Common myeloid progenitor, CD34-positive (primary cell): ENCODE results near the gene SC5D. TPM values are rescaled to one million over a fixed set of nuclear protein-coding genes. Genes with fewer than 3 reads are reported as not detected.
A peak's percentile ranks its signal among the peaks of the same experiment; 100 is the strongest.

Experiments used
- CTCF ChIA-PET: fragments of 350-600 bp; sonication (Branson Sonifier 250); formaldehyde crosslinking; loops from one replicate; lab custom pipeline; 2021; ENCODE audit warnings: antibody characterized with exemption; lab: Charles Lee
- POLR2A ChIA-PET: fragments of 350-600 bp; sonication (Branson Sonifier 250); formaldehyde crosslinking; loops from one replicate; lab custom pipeline; 2021; ENCODE audit warnings: antibody characterized with exemption; lab: Charles Lee
- DNase-seq, 3 donors: peaks; one replicate each; pipeline versions ENCODE4 v3.0.0 to v3.0.0-alpha.2; 2013
- H3K27ac ChIP-seq, 2 experiments: 1 replicate in 1 of 2; 2 replicates in 1 of 2; pipeline ENCODE4 v1.7.0; 2013; ENCODE audit warnings: inconsistent platforms in 2 of 2, low read length in 2 of 2, mild to moderate bottlenecking in 2 of 2, low read depth in 1 of 2, moderate library complexity in 1 of 2; ENCODE audit not compliant: severe bottlenecking in 2 of 2, insufficient read depth in 1 of 2, poor library complexity in 1 of 2
- H3K27me3 ChIP-seq, 5 experiments: replicated peaks in 2 of 5; 1 replicate in 3 of 5; 2 replicates in 2 of 5; pipeline versions ENCODE4 v1.6.1 to v1.7.0; 2013; ENCODE audit warnings: low read length in 4 of 5, mild to moderate bottlenecking in 2 of 5, moderate library complexity in 2 of 5, inconsistent platforms in 1 of 5; ENCODE audit not compliant: insufficient read depth in 5 of 5, control insufficient read depth in 4 of 5
- H3K36me3 ChIP-seq, 4 experiments: 1 replicate in 2 of 4; 2 replicates in 2 of 4; pipeline versions ENCODE4 v1.6.1 to v1.7.0; 2013; ENCODE audit warnings: low read length in 3 of 4, control low read depth in 1 of 4, mild to moderate bottlenecking in 1 of 4; ENCODE audit not compliant: control insufficient read depth in 4 of 4, insufficient read depth in 4 of 4
- H3K4me1 ChIP-seq, 4 experiments: 1 replicate in 3 of 4; 2 replicates in 1 of 4; pipeline versions ENCODE4 v1.6.1 to v1.7.1; 2013; ENCODE audit warnings: low read length in 3 of 4, mild to moderate bottlenecking in 3 of 4, control low read depth in 1 of 4, inconsistent platforms in 1 of 4, moderate library complexity in 1 of 4; ENCODE audit not compliant: control insufficient read depth in 4 of 4, insufficient read depth in 4 of 4; ENCODE audit errors: control extremely low read depth in 1 of 4
- H3K4me3 ChIP-seq, 7 experiments: 1 replicate in 4 of 7; 2 replicates in 3 of 7; pipeline versions ENCODE4 v1.5.1 to v1.7.0; 2013; ENCODE audit warnings: mild to moderate bottlenecking in 7 of 7, low read length in 6 of 7, moderate library complexity in 6 of 7, inconsistent platforms in 2 of 7, low read depth in 2 of 7, control low read depth in 1 of 7; ENCODE audit not compliant: insufficient read depth in 4 of 7, control insufficient read depth in 1 of 7; ENCODE audit errors: extremely low read depth in 1 of 7
- H3K9me3 ChIP-seq, 5 experiments: 1 replicate in 4 of 5; 2 replicates in 1 of 5; pipeline versions ENCODE4 v1.6.1 to v1.7.1; 2013; ENCODE audit warnings: low read length in 4 of 5, mild to moderate bottlenecking in 2 of 5, inconsistent platforms in 1 of 5, low read depth in 1 of 5, moderate library complexity in 1 of 5; ENCODE audit not compliant: control insufficient read depth in 4 of 5, insufficient read depth in 2 of 5; ENCODE audit errors: control extremely low read depth in 1 of 5
- WGBS: methylation state at CpG from one replicate; pipeline ENCODE4 v1.1.5; 2013; ENCODE audit not compliant: insufficient coverage; 5-methylcytosine and 5-hydroxymethylcytosine counted together
- polyA plus RNA-seq: library from polyadenylated mRNA; unstranded; fragments of 120-200 nt; gene quantifications from one replicate; pipeline ENCODE4 v1.2.1, GENCODE V29; 2013

SC5D gene
- 35.8 TPM for polyA plus RNA-seq

DNA sequence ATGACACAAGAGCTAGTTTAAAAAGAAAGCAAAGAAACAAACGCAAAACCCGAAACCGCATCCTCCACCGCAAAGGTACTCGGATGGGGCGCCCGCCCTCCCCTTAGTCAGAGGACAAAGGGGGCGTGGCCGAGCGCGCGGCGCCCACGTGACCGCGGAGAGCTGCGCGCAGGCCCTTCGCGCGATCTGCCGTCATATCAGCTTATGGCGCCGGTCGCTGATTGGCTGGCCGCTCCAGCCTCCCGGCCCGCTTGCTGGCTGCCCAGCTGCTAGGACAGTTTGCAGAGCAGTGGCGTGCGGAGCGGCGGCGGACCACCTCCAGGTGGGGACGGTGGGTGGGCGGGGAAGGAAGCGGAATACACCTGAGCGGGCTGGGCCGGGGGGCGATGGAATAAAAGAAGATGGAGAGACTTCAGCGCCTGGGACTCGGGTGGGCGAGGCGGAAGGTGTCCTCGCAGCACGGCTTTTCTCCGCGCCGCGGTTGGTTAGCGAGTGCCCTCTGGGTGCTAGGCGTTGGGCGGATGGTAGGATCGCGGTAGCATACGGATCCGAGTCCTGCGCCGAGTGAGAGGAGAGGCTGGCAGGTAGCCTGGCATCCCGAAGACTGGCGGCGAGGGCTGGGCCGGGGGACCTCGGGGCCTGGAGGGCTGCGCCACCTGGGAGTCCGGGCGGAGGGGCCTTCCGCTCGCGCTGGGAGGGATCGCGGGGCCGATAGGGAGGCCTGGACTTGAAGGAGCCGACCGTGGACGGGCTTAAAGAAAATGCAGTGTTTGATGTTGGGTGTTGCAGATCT is at the start of gene SC5D:
Gene SC5D (plus strand): TSS at position 277 of the 793 bp plus-strand sequence. CDS start 10,605 bp downstream, outside the sequence.
- WGBS: 0% methylated on average over 59 of the region's 75 CpGs
- H3K27ac ChIP-seq: peak within 1 kb of the TSS; percentile 81 to 92
- H3K9me3 ChIP-seq: peaks cover 0 to 3% (median 0%) of the 10 kb centered on the region in 5 experiments
- H3K4me1 ChIP-seq: peaks cover 3 to 28% (median 21%) of the 10 kb centered on the region in 4 experiments
- ChIA-PET CTCF (interaction anchor here (0.7 to 2.3 kb wide), 6 partner anchors 15 to 299 kb away, joined by 3 to 7 read pairs (median 4); no protein-coding TSS in a partner anchor), POLR2A (interaction anchor here (0.6 to 1.2 kb wide), 4 partner anchors 10 to 98 kb away, joined by 3 to 5 read pairs (median 4); no protein-coding TSS in a partner anchor)
- DNase-seq: peak; percentile 91 to 96 (median 95)
- peaks cover 0 to 18% (median 5%) of the 10 kb centered on the region in 4 experiments for H3K36me3 ChIP-seq
- no peaks in the 10 kb centered on the region for H3K27me3 ChIP-seq
- H3K4me3 ChIP-seq: peak within 1 kb of the TSS; percentile 76 to 95 (median 88)

- Histone ChIP-seq H3K27me3 (no peaks in the 10 kb centered on the region), H3K4me1 (no peaks in the 10 kb centered on the region), H3K9me3 (no peaks in the 10 kb centered on the region), H3K4me3 (no peak overlapping the region), H3K27ac (no peak overlapping the region), H3K36me3 (no peaks in the 10 kb centered on the region)
- POLR2A ChIA-PET: no interaction called here
- CTCF ChIA-PET: interaction anchor here (0.6 to 1.0 kb wide), 2 partner anchors 63 to 1039 kb away, joined by 3 to 5 read pairs; no protein-coding TSS in a partner anchor
- 89% methylated on average over 10 of the region's 10 CpGs for WGBS
- DNase-seq: no peak
Measured at GRCh38 chr11:121244884-121245283, 47.7 kb upstream of the SC5D start.

DNA sequence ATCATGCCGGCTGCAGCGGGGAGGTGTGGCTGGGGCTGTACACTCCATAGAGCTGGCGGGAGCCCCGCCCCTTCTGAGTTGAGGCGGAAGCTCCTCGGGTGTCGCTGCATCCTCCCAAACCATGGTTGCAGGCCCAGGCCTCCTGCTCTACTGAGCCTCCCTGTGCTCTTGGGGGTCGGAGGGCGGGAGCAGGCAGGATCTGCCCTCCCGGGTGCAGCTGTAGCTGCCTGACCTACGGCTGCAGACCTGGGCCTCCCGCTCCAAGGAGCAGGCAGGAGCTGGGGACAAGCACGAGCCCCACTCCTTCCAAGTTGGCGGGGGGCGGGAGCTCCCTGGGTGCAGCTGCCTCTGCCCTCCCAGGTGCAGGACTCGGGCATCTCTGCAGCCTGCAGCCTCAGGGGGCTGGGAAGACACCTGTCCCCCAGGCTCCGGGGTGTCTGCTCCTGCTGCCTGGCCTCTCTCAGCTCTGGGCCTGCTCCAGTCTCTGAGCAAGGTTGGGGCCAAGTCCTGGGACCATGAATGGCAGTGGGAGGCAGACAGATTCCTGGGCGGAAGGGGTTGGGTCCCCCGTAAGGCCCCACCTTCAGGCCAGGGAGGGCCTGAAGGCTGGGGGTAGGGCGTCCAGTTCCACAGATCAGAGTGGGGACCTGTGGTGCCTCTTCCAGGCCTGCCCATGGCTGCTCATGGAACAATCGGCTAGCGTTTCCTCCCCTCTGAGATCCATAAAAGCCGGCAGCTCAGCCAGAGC is 46.4 kb upstream of the SC5D start:
- Histone ChIP-seq H3K27me3 (no peaks in the 10 kb centered on the region), H3K9me3 (no peaks in the 10 kb centered on the region), H3K27ac (no peak overlapping the region), H3K36me3 (no peaks in the 10 kb centered on the region), H3K4me3 (no peak overlapping the region), H3K4me1 (peaks cover 0 to 3% (median 1%) of the 10 kb centered on the region in 4 experiments)
- CTCF ChIA-PET: interaction anchor here (0.7 to 2.1 kb wide), 5 partner anchors 10 to 346 kb away, joined by 3 to 14 read pairs (median 3); partner anchors contain the start of gene SC5D
- 94% methylated on average over 19 of the region's 23 CpGs for WGBS
- POLR2A ChIA-PET: no interaction called here
- DNase-seq: no peak

DNA sequence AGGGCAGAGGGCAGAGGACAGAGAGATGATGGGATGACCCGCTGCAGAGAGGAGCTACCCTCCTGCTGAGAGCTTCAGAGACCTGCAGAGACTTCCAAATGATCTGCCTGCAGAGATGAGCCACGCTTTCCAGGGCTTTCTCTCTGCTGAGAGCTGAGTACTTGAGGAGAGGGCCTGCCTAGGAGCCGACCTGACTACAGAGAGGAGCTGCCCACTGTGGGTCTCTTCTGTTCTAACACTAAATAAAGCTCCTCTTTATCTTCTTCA is 45.9 kb upstream of the SC5D start:
- CTCF ChIA-PET: interaction anchor here (0.7 to 2.1 kb wide), 5 partner anchors 10 to 345 kb away, joined by 3 to 14 read pairs (median 3); partner anchors contain the start of gene SC5D
- H3K4me1 ChIP-seq: peaks cover 0 to 3% (median 1%) of the 10 kb centered on the region in 4 experiments
- WGBS: 100% methylated on average over 3 of the region's 3 CpGs

DNA sequence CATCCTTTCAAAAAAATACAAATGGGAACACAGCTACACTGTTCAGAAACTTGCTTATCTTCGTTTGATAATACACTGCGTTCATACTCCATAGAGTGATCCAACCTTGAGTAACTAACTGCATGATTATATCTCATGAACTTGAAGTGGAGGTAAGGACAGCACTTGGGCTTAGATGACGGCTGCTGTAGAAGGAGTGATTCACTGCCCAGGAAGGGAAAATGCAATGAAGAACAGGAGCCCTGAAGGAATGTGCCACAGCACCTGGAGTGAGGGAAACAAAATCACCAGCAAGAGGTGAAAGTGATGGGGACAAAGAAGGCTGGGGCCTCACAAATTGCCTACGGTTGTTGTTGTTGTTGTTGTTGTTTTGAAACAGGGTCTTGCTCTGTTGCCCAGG is 44.1 kb upstream of the SC5D start:
- CTCF ChIA-PET: no interaction called here
- POLR2A ChIA-PET: no interaction called here
- Histone ChIP-seq H3K4me1 (peaks cover 0 to 5% (median 2%) of the 10 kb centered on the region in 4 experiments), H3K4me3 (no peak overlapping the region), H3K27ac (no peak overlapping the region), H3K36me3 (no peaks in the 10 kb centered on the region), H3K9me3 (peaks cover 0 to 5% (median 0%) of the 10 kb centered on the region in 5 experiments), H3K27me3 (no peaks in the 10 kb centered on the region)
- no peak for DNase-seq
- 96% methylated on average over 4 of the region's 4 CpGs for WGBS

More for the DNA sequence above, 45.9 kb upstream of the SC5D start:
- no peak for DNase-seq
- H3K27ac ChIP-seq: no peak overlapping the region
- H3K4me3 ChIP-seq: no peak overlapping the region
- H3K36me3 ChIP-seq: no peaks in the 10 kb centered on the region
- POLR2A ChIA-PET: no interaction called here
- no peaks in the 10 kb centered on the region for H3K9me3 ChIP-seq
- H3K27me3 ChIP-seq: no peaks in the 10 kb centered on the region

DNA sequence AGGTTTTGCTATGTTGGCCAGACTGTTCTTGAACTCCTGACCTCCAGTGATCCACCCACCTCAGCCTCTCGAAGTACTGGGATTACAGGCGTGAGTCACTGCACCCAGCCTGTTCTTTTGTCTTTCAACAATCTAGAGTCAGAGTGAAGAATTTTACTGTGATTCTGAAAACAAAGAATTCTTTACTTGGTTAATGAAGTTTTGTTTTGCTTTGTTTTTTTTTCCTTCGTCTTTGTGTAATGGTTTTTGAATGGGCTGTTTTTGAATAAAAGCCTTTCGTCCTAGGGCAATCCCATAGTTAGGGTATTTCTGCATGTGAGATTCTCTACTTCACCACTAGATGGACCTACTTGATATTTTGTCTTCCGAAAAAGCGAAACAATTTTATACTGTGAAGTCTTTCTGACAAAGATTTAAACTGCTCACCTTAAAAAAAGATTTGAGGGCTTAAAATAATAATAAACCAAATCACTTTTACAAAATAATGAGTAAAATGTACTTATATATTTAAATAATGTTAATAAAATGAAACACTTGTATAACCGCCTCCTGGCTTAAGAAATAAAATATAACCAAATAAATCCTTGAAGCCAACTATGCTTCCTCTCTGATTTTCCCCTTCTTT is 43.4 kb upstream of the SC5D start:
- H3K36me3 ChIP-seq: no peaks in the 10 kb centered on the region
- peaks cover 0 to 5% (median 2%) of the 10 kb centered on the region in 4 experiments for H3K4me1 ChIP-seq
- ChIA-PET CTCF (no interaction called here), POLR2A (no interaction called here)
- H3K27ac ChIP-seq: no peak overlapping the region
- H3K9me3 ChIP-seq: peaks cover 0 to 11% (median 2%) of the 10 kb centered on the region in 5 experiments
- H3K4me3 ChIP-seq: no peak overlapping the region
- 100% methylated on average over 2 of the region's 7 CpGs for WGBS
- H3K27me3 ChIP-seq: no peaks in the 10 kb centered on the region
- DNase-seq: peak; percentile 36 to 60 (median 56)
